Mucosa of stomach (tissue), 1 donor: ENCODE results near the gene CALY.

ENCODE experiments used
- H3K27me3 ChIP-seq: one replicate; pipeline ENCODE4 v1.7.0; 2013; ENCODE audit warnings: mild to moderate bottlenecking, low read length; ENCODE audit not compliant: control insufficient read depth, insufficient read depth
- H3K36me3 ChIP-seq: one replicate; pipeline ENCODE4 v1.7.0; 2013; ENCODE audit warnings: low read length; ENCODE audit not compliant: control insufficient read depth, insufficient read depth
- H3K4me1 ChIP-seq: one replicate; pipeline ENCODE4 v1.7.0; 2013; ENCODE audit warnings: mild to moderate bottlenecking, low read length; ENCODE audit not compliant: control insufficient read depth, insufficient read depth
- H3K4me3 ChIP-seq: one replicate; pipeline ENCODE4 v1.7.0; 2013; ENCODE audit warnings: low read length
- H3K9ac ChIP-seq: one replicate; pipeline ENCODE4 v1.7.0; 2013; ENCODE audit warnings: mild to moderate bottlenecking, low read length, moderate library complexity
- H3K9me3 ChIP-seq: one replicate; pipeline ENCODE4 v1.7.0; 2013; ENCODE audit warnings: mild to moderate bottlenecking, low read length, moderate library complexity; ENCODE audit not compliant: control insufficient read depth
- donor health status: Pancreatic carcinoma.

Gene CALY

DNA sequence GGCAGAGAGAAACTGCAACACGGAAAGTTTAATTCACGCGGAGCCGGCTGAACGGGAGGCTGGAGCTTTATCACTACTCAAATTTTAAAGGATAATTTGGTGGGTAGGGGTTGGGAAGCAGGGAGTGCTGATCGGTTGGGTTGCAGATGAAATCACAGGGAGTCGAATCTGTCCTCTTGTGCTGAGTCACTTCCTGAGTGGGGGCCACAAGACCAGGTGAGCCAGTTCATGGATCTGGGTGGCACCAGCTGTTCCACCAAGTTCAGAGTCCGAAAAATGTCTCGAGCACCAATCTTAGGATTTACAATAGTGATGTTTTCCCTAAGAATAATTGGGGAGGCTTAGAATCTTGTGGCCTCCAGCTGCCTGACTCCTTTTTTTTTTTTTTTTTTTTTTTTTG, 6.9 kb upstream of the CALY start:
- Histone ChIP-seq H3K9ac (no peak overlapping the region), H3K9me3 (no peaks in the 10 kb centered on the region), H3K36me3 (no peaks in the 10 kb centered on the region), H3K27me3 (peaks cover 22% of the 10 kb centered on the region), H3K4me1 (peaks cover 13% of the 10 kb centered on the region), H3K4me3 (no peak overlapping the region)

GRCh38 chr10:133342942-133343341, 6.2 kb upstream of the CALY start:
- Histone ChIP-seq H3K9me3 (no peaks in the 10 kb centered on the region), H3K4me1 (peaks cover 10% of the 10 kb centered on the region), H3K9ac (no peak overlapping the region), H3K36me3 (no peaks in the 10 kb centered on the region), H3K4me3 (no peak overlapping the region), H3K27me3 (peaks cover 28% of the 10 kb centered on the region)

GRCh38 chr10:133341983-133342382, 5.3 kb upstream of the CALY start:
- H3K4me3 ChIP-seq, result no peak overlapping the region
- no peak overlapping the region for H3K9ac ChIP-seq
- no peaks in the 10 kb centered on the region for H3K36me3 ChIP-seq
- H3K4me1 ChIP-seq, result peaks cover 5% of the 10 kb centered on the region
- peaks cover 37% of the 10 kb centered on the region for H3K27me3 ChIP-seq
- no peaks in the 10 kb centered on the region for H3K9me3 ChIP-seq

- no peak overlapping the region for H3K9ac ChIP-seq
- peaks cover 59% of the 10 kb centered on the region for H3K27me3 ChIP-seq
- H3K4me1 ChIP-seq, result peaks cover 8% of the 10 kb centered on the region
- H3K4me3 ChIP-seq, result no peak overlapping the region
- no peaks in the 10 kb centered on the region for H3K9me3 ChIP-seq
- no peaks in the 10 kb centered on the region for H3K36me3 ChIP-seq
These were observed 3.1 kb upstream of the CALY start for GRCh38 chr10:133339708-133340380.

DNA sequence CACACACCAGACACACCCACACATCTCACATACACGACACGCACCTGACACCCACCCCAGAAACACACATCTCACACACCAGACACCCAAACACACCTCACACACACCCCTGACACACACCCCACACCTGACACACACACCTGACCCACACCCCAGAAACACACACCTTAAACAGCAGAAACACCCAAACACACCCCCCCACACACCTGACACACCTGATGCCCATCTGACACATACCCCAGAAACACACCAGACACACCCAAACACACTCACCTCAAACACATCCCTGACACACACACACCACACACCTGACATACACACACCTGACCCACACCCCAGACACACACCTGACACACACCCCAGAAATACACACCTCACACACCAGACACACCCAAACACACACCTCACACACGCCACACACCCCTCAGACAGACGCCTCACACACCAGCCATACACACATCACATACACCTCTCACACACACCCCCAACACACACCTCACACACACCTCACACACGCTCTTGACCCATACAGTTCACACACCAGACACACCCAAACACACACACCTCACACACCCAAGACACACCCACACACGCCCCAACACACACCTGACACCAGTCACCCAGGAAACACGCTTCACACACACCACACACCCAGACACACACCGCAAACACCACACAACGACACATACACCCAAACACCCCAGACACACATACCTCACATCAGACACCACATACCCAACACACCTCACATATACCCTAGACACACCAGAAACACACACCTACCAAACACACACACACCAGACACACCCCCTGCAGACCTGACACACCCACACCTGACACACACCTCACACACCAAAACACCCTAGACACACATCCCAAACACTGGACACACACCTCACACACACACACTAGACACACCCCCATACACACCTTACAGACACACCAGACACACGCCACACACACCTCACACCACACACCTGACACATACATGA, 1.7 kb upstream of the CALY start:
- Histone ChIP-seq H3K9ac (no peak overlapping the region), H3K27me3 (peaks cover 65% of the 10 kb centered on the region), H3K4me1 (peaks cover 10% of the 10 kb centered on the region), H3K36me3 (no peaks in the 10 kb centered on the region), H3K9me3 (no peaks in the 10 kb centered on the region), H3K4me3 (no peak overlapping the region)

GRCh38 chr10:133337370-133337725, 652 bp upstream of the CALY start:
- Histone ChIP-seq H3K27me3 (peaks cover 68% of the 10 kb centered on the region), H3K36me3 (no peaks in the 10 kb centered on the region), H3K4me1 (peaks cover 10% of the 10 kb centered on the region), H3K9me3 (no peaks in the 10 kb centered on the region), H3K9ac (no peak overlapping the region), H3K4me3 (no peak overlapping the region)

- no peak overlapping the region for H3K9ac ChIP-seq
- no peak overlapping the region for H3K4me3 ChIP-seq
- H3K4me1 ChIP-seq, result peaks cover 10% of the 10 kb centered on the region
- peaks cover 70% of the 10 kb centered on the region for H3K27me3 ChIP-seq
- no peaks in the 10 kb centered on the region for H3K9me3 ChIP-seq
- no peaks in the 10 kb centered on the region for H3K36me3 ChIP-seq
These were observed 549 bp downstream of the CALY start for GRCh38 chr10:133336118-133336576.

GRCh38 chr10:133335246-133336117, 1.2 kb downstream of the CALY start:
- Histone ChIP-seq H3K9ac (peak overlapping the region; percentile 43), H3K27me3 (peaks cover 75% of the 10 kb centered on the region), H3K4me1 (peaks cover 10% of the 10 kb centered on the region), H3K36me3 (no peaks in the 10 kb centered on the region), H3K4me3 (no peak overlapping the region), H3K9me3 (no peaks in the 10 kb centered on the region)

- no peaks in the 10 kb centered on the region for H3K9me3 ChIP-seq
- no peaks in the 10 kb centered on the region for H3K36me3 ChIP-seq
- no peak overlapping the region for H3K4me3 ChIP-seq
- H3K9ac ChIP-seq, result peak overlapping the region; percentile 43
- H3K27me3 ChIP-seq, result peaks cover 79% of the 10 kb centered on the region
- peaks cover 14% of the 10 kb centered on the region for H3K4me1 ChIP-seq
These were observed 2.0 kb downstream of the CALY start for GRCh38 chr10:133334503-133335245.

DNA sequence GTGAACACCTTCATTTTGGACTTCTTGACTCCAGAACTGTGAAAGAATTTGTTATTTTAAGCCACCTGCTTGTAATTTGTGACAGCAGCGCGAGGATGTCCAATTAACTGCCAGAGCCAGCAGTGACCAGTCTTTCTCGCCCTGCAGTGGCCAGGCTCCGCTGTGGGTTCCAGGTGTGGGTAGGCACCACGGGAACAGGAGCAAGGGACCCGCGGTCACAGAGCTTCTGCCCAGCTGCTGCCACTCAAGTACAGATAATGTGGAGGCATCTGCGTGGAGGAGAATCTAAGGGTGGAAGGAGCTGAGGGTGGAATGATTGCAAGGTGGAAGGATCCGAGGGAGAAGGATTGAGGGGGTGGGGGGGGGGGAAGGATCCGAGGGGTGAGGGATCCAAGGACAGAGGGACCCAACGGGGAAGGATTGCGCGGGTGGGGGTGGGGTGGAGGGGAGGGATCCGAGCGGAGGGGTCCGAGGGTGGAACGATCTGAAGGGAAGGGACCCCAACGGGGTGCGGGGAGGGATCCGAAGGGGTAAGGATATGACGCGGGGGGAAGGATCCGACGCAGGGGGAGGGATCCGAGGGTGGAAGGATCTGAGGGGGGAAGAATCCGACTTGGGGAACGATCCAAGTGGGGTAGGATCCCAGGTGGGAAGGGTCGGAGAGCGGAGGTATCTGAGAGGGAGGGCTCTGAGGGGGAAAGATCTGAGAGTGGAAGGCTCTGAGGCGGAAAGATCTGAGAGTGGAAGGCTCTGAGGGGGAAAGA, 3.6 kb downstream of the CALY start:
- Histone ChIP-seq H3K27me3 (peaks cover 82% of the 10 kb centered on the region), H3K9ac (no peak overlapping the region), H3K4me3 (no peak overlapping the region), H3K4me1 (peaks cover 18% of the 10 kb centered on the region), H3K36me3 (no peaks in the 10 kb centered on the region), H3K9me3 (no peaks in the 10 kb centered on the region)
